CD4-positive, alpha-beta T cell treated with Interleukin-15 for 4 hours (primary cell): ENCODE data around the gene SH3RF2.
"Not testable (repeated sequence)": the region's sequence is repeated elsewhere in the genome, so short reads cannot be mapped to it uniquely, and the experiment has no call there.

Experiments
- DNase-seq: peaks from one replicate; pipeline ENCODE4 v3.0.0-alpha.2; 2020; ENCODE audit warnings: low spot score

The SH3RF2 gene

GRCh38 chr5:145936401-145937131, at the start of gene SH3RF2:
TSS of gene SH3RF2 (plus strand) at chr5:145936578. CDS start at chr5:145937929, 1,351 bp downstream.
- DNase-seq, result no peak

GRCh38 chr5:145887217-145887616, 49.2 kb upstream of the SH3RF2 start:
- DNase-seq, result no peak

GRCh38 chr5:145887976-145888574, 48.3 kb upstream of the SH3RF2 start:
- DNase-seq, result no peak

- no peak for DNase-seq
Measured at GRCh38 chr5:145889611-145890010, 46.8 kb upstream of the SH3RF2 start.

GRCh38 chr5:145891378-145891777, 45.0 kb upstream of the SH3RF2 start:
- DNase-seq, result not testable (repeated sequence)

- no peak for DNase-seq
Measured at GRCh38 chr5:145898171-145898570, 38.2 kb upstream of the SH3RF2 start.

- DNase-seq, result no peak
Measured at GRCh38 chr5:145902421-145902820, 34.0 kb upstream of the SH3RF2 start.

- no peak for DNase-seq
Measured at GRCh38 chr5:145903113-145903512, 33.3 kb upstream of the SH3RF2 start.

- DNase-seq, result no peak
Measured at GRCh38 chr5:145903867-145904266, 32.5 kb upstream of the SH3RF2 start.

- DNase-seq, result no peak
Measured at GRCh38 chr5:145904743-145905142, 31.6 kb upstream of the SH3RF2 start.

GRCh38 chr5:145906401-145906800, 30.0 kb upstream of the SH3RF2 start:
- DNase-seq, result no peak

- no peak for DNase-seq
Measured at GRCh38 chr5:145908206-145908960, 28.0 kb upstream of the SH3RF2 start.

- DNase-seq, result no peak
Measured at GRCh38 chr5:145911164-145911563, 25.2 kb upstream of the SH3RF2 start.

GRCh38 chr5:145912019-145912418, 24.4 kb upstream of the SH3RF2 start:
- DNase-seq, result no peak

- DNase-seq, result no peak
Measured at GRCh38 chr5:145912594-145912993, 23.8 kb upstream of the SH3RF2 start.

GRCh38 chr5:145913701-145914100, 22.7 kb upstream of the SH3RF2 start:
- DNase-seq, result no peak

- DNase-seq, result no peak
Measured at GRCh38 chr5:145915970-145916638, 20.3 kb upstream of the SH3RF2 start.

- no peak for DNase-seq
Measured at GRCh38 chr5:145917288-145917687, 19.1 kb upstream of the SH3RF2 start.

- no peak for DNase-seq
Measured at GRCh38 chr5:145918397-145918796, 18.0 kb upstream of the SH3RF2 start.

- no peak for DNase-seq
Measured at GRCh38 chr5:145919413-145919812, 17.0 kb upstream of the SH3RF2 start.

GRCh38 chr5:145920542-145921210, 15.7 kb upstream of the SH3RF2 start:
- DNase-seq, result no peak

- no peak for DNase-seq
Measured at GRCh38 chr5:145921211-145921610, 15.2 kb upstream of the SH3RF2 start.
